HG03159 (cell line): ENCODE measurements around the gene KDM5B.
"Not testable (repeated sequence)": the region's sequence is repeated elsewhere in the genome, so short reads cannot be mapped to it uniquely, and the experiment has no call there.

ENCODE experiments used
- ATAC-seq: cut with Tn5 transposase; IDR thresholded peaks from one replicate; pipeline ENCODE4 v1.9.1; 2021; ENCODE audit warnings: mild to moderate bottlenecking, moderate library complexity; ENCODE audit not compliant: unreplicated experiment

Gene KDM5B

DNA sequence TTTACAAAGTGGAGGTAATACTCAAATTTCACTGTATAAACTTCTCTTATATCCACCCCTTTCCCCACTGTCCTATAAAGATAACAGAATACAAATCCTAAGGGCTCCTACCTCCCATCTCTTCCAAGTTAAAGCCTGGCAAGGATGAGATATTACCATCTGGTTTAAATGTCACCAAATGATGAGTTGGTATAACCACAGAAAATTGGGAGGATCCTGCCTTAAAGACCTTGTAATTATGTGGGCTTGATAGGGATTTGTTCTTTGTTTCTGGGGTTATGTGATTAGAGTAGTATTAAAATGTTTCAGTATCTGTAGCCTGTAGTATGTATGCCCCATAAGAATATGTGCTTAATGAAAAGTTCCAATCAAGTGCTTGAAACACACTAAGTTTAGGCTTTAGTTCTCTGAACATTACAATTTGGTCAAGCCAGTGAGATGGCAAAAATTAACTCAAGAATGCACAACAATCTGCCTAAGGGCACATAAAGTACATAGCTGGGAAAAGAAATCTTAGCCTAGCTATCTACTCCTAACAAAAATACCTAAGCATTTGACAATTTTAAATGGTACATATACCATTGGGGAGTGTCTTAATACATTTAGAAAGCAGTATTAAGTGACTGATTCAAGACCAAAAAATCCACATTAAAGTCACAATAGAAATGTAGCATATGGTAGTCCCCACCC, 14.0 kb downstream of the KDM5B start:
- no peak for ATAC-seq

DNA sequence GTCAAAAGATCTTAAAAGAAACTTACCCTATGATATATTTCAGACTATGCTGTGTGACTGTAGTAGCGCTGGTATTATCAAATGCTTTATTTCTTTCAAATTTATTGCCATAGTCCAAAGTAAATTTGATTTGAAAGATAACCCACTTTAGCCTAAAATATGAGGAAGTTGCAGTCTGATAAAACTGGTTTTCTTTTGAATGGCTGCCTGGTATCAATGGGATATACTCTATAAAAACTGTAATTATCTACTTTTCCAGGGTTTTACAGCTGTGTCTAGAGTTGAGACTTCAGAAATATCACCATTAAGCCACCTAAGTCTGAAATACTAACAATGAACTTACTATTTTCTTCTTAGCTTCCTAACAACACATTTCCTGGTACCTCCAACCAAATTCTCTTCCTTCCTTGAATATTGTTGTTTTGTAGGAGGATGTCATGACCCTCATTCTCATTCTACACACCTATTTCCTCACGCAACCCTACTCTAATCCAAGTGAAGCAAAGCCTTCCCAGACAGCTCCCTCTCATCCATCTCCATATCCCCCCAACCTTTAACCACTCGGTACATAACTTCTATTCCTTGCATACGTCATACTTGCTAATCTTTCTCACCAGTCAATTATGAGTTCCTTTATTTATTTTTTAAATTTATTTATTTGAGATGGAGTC, 17.0 kb downstream of the KDM5B start:
- ATAC-seq, result no peak

DNA sequence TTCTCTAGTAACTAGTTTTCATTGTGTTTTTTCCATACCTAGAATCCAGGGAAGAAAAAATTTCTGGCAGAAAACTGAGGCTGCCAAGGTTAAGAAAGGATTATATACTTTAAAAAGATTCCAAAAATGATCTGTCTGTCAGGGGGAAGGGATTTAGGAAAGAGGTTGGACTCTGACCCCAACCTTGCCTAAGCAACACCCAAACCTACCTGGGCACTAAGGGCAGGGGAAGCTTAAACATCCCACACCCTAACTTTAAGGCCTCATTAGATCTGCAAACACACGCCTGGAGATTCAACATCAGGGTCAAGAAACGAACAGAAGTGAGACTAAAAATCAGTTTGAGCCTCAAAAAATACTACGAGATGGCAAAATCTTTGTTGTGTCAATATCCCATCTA, 19.4 kb downstream of the KDM5B start:
- ATAC-seq, result no peak

DNA sequence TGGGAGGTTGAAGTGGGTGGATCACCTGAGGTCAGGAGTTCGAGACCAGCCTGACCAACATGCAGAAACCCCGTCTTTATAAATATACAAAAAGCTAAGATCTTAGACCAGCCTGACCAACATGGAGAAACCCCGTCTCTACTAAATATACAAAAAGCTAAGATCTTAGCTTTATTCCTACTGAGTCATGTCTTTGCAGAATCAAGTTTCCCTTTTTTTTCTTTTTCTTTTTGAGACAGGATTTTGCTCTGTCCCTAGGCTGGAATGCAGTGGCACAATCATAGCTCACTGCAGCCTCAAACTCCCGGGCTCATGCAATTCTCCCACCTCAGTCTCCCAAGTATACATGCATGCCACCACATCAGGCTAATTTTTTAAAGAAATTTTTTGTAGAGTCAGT, 21.4 kb downstream of the KDM5B start:
- no peak for ATAC-seq

DNA sequence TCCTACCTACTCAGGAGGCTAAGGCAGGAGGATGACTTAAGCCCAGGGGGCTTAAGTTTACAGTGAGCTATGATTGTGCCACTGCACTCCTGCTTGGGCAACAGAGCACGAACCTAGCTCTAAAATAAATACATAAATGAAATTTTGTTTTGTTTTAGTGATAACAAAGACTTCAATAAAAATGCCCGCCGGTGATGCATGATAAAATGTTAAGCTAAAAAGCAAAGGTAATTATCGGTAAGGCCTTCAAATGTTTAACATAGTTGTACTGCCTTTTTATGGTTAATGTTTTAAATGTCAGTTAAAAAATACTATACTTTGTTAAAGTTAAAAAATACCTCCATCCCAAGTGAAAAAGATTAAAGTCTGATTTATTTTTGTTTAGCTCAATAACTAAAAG, 27.0 kb downstream of the KDM5B start:
- ATAC-seq, result no peak

DNA sequence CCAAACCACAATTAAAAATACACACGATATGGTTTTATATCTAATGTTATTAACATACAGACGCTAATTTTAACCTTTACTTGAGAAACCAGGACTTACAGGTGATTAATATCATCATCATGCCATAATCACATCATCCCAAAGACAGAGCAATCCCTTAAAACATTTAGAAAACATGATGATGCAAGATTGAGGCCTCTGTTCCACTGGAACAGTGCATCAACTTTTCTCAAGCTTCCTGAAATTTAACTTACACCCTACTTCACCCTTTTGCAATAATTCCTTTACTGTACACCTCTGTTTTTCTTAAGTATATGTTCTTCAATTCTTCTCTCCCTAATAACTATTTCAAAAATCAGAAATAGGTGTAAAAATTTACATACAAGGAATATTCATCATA, 38.1 kb downstream of the KDM5B start:
- ATAC-seq, result no peak

DNA sequence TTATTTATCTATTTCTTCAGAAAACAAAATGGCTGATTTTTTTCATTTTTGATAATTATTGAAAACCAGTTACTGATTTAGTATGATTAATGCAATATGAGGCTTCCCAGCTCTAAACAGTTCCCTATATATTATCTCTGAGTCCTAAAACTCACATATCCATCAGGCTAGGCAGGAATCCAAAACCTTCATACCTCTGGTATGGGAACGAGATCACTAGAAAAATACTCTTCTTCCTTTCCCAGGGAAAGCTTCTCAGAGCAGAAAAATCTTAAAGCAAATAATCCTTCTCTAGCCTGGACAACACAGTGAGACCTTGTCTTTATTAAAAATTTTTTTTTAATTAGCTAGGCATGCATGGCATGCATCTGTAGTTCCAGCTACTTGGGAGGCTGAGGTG, 42.5 kb downstream of the KDM5B start:
- no peak for ATAC-seq

DNA sequence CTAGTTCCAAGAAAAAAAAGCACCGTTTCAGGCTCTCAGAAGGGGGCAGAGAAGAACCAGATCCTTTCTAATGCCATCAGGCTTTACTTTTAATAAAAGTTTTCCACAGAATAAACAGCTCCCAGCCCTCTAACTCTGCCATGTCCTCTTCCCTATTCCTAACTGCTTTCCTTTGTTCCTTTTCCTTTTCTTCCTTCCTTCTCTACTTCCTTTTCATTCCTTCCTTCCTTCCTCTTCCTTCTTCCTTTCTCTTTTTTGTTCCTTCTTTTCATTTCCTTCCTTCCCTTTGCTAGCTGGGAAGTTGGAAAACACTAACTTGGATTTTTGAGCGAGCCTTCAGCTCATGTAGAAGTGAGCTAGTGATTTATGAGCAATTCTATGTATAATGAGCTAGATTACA, 46.2 kb downstream of the KDM5B start:
- ATAC-seq, result no peak

DNA sequence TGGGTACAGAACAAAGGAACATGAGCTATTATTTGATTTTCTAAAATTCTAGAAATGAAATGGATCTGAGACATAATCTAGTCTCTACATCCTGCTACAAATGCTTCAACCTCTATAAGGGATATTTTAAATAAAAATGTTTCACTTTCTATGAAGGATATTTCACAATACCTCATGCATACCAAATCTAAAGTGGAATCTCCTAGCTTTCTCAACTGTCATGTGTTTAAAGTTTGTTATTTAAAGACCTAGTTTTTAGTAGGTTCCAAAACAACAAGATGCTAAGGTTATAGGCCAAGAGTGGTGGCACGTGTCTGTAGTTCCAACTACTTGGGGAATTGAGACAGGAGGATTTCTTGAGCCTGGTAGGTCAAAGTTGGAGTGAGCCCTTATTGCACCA, 47.6 kb downstream of the KDM5B start:
- ATAC-seq, result no peak

DNA sequence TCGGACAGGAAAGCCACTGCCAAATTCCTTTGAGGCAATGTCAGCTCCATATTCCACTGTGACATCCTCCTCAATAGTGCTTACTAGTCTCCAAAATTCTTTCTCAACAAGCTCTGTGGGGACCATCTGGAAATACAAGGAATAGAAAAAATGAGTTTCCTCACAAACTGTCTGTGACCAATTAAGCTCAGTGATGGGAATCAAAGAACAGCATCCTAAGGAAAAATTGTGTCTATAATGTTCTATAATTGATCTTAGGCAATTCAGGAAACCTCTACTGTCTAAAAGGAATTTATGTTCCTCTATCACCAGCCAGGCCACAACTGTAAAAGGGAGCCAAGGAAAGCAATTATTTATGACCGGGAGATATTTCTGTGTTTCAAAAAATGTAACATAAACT, 51.8 kb downstream of the KDM5B start:
- no peak for ATAC-seq

DNA sequence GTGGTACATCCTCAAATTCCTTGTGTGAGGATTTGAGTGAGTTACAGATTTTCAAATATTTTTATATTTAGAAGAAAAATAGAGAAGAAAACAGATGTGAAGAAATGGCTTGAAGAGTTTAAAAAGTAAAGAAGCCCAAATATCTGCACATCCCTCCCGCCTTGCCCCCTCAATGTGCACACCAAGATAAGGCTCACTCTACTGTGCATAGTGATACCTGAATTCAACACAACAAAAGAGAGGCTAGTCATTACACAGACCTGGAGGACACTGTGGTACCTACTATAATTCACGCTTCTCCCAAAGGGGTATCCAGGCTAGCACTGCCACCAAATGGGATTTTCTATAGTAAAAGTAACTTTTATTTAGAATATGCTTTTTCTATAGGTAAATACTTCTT, 53.9 kb downstream of the KDM5B start:
- ATAC-seq, result no peak

DNA sequence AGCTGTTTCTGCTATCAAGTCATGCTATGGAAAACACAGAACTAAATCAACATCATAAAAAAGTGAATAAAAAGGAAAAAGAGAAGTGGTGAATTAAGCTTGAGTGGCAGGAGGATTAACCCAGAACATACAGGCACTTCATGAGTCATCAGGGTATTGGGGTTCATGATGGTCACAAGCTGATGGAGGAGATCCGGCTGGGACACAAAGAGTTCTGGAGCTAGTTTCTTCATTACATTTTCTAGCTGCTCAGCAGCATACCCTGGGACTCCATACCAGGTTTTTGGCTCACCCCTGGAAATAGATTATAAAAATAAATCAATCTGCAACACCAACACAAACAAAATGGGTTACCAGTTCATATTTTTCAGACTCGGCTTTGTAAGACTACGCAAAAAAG, 55.4 kb downstream of the KDM5B start:
- ATAC-seq, result no peak

DNA sequence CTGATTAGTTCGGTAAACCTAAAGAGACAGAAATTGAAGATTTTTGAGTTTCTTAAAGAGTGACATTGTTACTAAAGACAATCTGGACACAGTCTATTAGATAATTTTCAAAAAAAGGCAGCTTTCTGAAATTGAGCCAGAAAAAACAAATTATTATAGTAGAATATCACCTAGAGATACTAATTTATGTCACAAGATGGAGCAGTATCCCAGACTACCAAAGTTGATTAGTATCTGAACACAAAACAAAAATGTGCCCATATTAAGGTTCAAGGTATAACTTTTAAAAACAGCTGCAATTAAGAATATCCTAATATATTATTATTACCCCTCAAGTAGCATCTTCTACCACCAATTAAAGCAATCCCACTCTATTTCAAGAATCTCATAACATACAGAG, 57.5 kb downstream of the KDM5B start:
- ATAC-seq, result no peak

DNA sequence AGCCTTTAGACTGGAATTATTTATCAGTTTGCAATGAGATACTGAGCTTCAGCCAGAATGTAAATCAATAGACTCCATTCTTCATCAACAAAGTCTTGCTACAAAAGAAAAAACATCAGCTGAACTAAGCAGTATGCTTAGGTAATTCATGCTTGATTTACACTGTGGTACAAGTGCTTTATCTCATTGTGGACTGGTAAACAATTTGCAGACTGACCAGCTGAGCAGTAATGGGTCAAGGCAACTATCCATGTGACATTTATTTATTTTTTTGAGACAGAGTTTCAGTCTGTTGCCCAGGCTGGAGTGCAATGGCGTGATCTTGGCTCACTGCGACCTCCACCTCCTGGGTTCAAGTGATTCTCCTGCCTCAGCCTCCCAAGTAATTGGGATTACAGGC, 58.2 kb downstream of the KDM5B start:
- ATAC-seq, result no peak

DNA sequence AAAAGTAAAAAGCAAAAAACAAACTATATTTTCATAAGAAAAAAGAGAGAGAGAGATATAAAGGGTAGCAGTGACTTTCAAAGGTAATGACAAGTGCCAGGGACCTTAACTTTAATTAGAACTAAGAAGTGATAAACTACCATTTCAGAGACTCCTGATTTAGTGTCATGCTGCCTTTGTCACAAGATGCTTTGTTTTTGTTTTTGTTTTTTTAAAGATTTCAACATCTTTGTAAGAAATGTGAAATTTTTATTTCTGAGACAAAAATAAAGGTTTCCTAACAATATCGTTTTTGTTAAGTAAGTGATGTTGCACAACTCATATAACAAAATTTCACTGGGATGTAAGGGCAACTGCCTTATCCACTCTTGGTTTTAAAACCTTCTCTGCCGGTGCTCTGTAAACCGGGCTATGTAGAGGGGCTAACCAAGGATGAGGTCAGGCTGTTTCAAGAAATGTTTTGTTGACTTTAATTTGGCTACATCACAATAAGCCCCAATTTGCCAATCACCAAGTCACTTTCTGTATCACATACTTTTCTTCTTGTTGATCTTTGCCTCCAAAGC, 62.8 kb downstream of the KDM5B start:
- no peak for ATAC-seq

DNA sequence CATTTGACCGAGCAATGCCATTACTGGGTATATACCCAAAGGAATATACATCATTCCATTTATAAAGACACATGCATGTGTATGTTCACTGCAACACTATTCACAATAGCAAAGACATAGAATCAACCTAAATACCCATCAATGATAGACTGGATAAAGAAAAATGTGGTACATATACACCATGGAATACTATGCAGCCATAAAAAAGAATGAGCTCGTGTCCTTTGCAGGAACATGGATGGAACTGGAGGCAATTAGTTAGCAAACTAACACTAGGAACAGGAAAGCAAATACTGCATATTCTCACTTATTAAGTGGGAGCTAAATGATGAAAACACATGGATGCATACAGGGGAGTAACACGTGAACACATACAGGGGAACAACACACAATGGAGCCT, 63.5 kb downstream of the KDM5B start:
- not testable (repeated sequence) for ATAC-seq

DNA sequence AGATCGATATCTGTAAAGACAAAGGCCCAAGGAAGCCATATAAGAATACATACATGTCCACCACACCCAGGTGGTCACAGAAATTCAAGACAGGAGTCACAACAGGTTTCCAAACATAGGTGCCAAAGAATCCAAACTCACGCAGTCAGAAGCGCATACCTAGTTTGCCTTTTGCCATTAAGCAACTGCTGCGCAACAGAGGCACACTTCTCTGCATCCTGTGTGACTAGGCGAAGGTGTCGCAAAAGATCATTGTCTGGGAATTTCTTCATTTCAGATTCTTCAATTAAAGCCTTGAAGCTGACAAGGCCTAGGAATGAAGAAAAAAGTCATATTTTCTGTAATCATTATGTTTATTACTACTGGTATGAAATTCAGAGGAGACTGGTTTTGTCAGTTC, 65.7 kb downstream of the KDM5B start:
- no peak for ATAC-seq

DNA sequence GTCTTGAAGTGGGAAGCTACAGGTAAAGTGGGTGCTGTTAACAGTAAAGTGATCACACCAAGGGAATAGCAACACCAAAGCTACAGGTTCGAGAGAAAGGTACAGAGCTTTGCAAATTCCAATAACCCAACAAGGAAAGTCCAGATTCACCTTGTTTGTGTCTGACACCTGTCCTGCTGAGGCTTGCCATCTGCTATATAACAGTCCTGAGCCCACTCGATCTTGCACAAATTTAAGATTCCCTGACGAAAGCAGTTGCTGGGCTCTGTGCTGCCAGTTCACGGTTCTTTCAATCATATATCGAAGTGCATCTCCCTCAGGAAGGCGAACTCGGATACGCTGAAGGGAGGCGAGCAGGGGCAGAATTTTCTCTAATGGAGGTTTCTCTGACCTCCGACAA, 75.0 kb downstream of the KDM5B start:
- ATAC-seq, result no peak

DNA sequence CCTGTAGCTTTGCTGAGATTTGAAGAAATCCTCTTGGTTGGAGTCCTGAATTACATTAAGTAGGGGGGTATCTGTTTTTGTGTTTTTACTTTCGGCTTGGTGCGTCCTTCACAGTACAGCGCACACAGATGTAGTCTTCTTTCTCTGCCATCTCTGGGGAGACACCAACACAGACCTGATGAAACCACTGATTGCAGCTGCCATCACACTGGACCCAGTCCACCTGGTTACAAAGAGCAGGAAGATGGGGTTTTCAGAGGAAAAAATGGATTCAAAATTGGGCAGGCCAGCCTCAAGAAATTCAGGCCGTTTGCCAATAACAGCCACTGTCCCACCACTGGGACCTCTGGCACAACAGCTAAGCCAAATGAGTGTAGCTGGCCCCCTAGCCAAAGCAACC, 79.3 kb downstream of the KDM5B start:
- no peak for ATAC-seq

DNA sequence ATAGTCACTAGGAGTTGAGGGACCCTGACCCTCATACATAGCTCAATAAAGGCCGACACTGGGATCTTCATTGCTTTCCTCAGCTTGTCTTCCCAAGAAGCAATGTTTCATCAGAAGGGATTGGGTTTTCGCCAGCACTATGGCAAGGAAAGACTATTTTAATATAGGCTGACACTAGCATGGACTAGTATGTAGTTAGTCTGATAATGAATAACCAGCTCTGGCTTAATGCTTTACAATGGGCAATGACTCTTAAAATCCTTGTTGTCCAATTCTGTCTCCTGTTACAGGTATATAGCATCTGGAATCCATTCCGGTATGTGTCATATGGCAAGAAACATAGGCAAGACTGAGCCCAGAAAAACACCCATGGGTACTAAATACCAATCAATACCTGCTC, 82.7 kb downstream of the KDM5B start:
- no peak for ATAC-seq

DNA sequence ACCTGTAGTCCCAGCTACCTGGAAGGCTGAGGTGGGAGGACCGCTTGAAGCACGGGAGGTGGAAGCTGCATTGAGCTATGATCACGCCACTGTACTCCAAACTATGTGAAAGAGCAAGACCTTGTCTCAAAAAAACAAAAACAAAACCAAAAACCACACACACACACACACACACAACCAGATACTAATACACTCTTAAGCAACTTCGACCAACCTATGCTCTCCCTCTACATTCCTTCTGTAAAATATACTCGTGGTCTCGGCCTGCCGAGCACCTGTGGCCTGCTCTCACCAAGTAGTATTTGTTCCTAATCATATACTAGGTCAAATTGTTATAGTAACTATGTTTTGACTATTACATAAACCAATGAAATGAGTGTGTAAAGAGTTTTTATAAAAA, 84.5 kb downstream of the KDM5B start:
- no peak for ATAC-seq

DNA sequence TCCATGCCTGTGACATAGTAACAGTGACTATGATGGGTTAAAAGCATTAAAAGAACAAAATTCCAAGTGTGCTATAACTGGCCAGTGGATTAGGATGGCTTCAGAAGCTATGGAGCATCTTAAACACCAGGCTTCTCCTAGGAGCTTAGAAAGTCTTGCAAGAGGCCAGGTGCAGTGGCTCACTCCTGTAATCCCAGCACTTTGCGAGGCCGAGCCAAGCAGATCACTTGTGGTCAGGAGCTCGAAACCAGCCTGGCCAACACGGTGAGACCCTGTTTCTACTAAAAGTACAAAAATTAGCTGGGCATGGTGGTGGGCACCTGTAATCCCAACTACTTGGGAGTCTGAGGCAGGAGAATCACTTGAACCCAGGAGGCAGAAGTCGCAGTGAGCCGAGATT, 85.2 kb downstream of the KDM5B start:
- not testable (repeated sequence) for ATAC-seq

DNA sequence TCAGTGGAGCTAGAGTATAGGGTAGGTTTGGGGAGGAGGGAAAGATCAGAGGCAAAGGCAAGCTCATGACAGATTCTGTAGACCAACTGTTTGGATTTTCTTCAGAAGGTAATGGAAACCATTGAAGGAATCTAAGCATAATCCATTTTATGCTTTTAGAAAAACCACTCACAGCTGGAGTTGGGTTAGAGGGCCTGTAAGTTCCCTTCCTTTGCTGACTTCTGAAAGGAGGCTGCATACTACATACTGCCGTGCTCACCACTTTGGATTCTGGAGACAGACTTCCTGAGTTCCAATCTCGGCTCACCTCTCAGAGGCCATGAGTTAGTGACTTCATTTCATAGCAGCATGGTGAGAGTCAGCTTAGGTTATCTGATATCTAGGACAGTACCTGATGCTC, 91.6 kb downstream of the KDM5B start:
- no peak for ATAC-seq
